ENCODE data around the gene KIF5A. TPM values are rescaled to one million over a fixed set of nuclear protein-coding genes. Genes with fewer than 3 reads are reported as not detected.
A peak's percentile ranks its signal among the peaks of the same experiment; 100 is the strongest.

Gene KIF5A
- total and polyA plus RNA-seq, 2 of the 13 experiments (the other 11 are each of a cell fraction or from before 2014, with no cell fraction given) = 1.6 to 11.9 TPM

- TF ChIP-seq ZBTB40 (IDR thresholded peaks at IDR 0.05) (no peak), ZBTB40 (CRISPR knock-in tag; IDR thresholded peaks at IDR 0.05) (peak; percentile 45; the same call in 1 of the 2 replicates), ZNF235 (CRISPR knock-in tag; IDR thresholded peaks at IDR 0.05; ENCODE audit: borderline replicate concordance) (no peak), ZNF687 (CRISPR knock-in tag; IDR thresholded peaks at IDR 0.05) (peak; percentile 90), NR1H2 (CRISPR knock-in tag; IDR thresholded peaks at IDR 0.05; ENCODE audit: borderline replicate concordance, low read depth) (no peak), ZNF563 (CRISPR knock-in tag; IDR thresholded peaks at IDR 0.05) (0 out of 2 replicates have a peak, but pooled peaks have one; percentile 50), ZNF605 (CRISPR knock-in tag; IDR thresholded peaks at IDR 0.05) (0 out of 2 replicates have a peak, but pooled peaks have one; percentile 59), BHLHE40 (IDR thresholded peaks at IDR 0.05; ENCODE audit: low read length) (peak; percentile 25; the same call in 1 of the 2 replicates), ETV5 (CRISPR knock-in tag; IDR thresholded peaks at IDR 0.05; ENCODE audit: borderline replicate concordance) (0 out of 2 replicates have a peak, but pooled peaks have one; percentile 24), TBX2 (CRISPR knock-in tag; IDR thresholded peaks at IDR 0.05; ENCODE audit: borderline replicate concordance) (peak; percentile 37; the same call in 1 of the 2 replicates), ELF3 (CRISPR knock-in tag; IDR thresholded peaks at IDR 0.05) (0 out of 2 replicates have a peak, but pooled peaks have one; percentile 29), BCL6 (CRISPR knock-in tag; IDR thresholded peaks at IDR 0.05) (0 out of 2 replicates have a peak, but pooled peaks have one; percentile 22), ZNF296 (CRISPR knock-in tag; conservative IDR thresholded peaks at IDR 0.05) (no peak), ELF4 (CRISPR knock-in tag; IDR thresholded peaks at IDR 0.05; ENCODE audit: borderline replicate concordance) (no peak)
Measured at GRCh38 chr12:57619434-57620244, 69.8 kb downstream of the KIF5A start (continued).
